Mesendoderm (in vitro differentiated cells): ENCODE data around the gene NFIC.
"Not testable (repeated sequence)": the region's sequence is repeated elsewhere in the genome, so short reads cannot be mapped to it uniquely, and the experiment has no call there.

Experiments used
- DNase-seq: peaks from one replicate; pipeline ENCODE4 v3.0.0; 2013
- H2AK5ac ChIP-seq: 2 replicates; pipeline ENCODE4 v1.6.1; 2013; ENCODE audit warnings: low read length, inconsistent platforms
- H2BK120ac ChIP-seq: 2 replicates; pipeline ENCODE4 v1.6.1; 2013; ENCODE audit warnings: low read depth, mild to moderate bottlenecking, low read length, moderate library complexity, mixed read lengths
- H2BK15ac ChIP-seq: replicated peaks from 2 replicates; pipeline ENCODE4 v1.6.1; 2013; ENCODE audit warnings: low read depth, mild to moderate bottlenecking, moderate library complexity
- H2BK5ac ChIP-seq: 2 replicates; pipeline ENCODE4 v1.6.1; 2013; ENCODE audit warnings: low read length, inconsistent platforms
- H3K18ac ChIP-seq: 2 replicates; pipeline ENCODE4 v1.6.1; 2013; ENCODE audit warnings: mild to moderate bottlenecking, low read length, mixed read lengths
- H3K23ac ChIP-seq: one replicate; pipeline ENCODE4 v1.6.1; 2013; ENCODE audit warnings: low read length
- H3K27ac ChIP-seq: 2 replicates; pipeline ENCODE4 v1.5.1; 2013; ENCODE audit warnings: low read depth, mild to moderate bottlenecking, inconsistent platforms, low read length, moderate library complexity
- H3K27me3 ChIP-seq: 2 replicates; pipeline ENCODE4 v1.6.1; 2013; ENCODE audit warnings: low read length, control low read depth, mild to moderate bottlenecking, inconsistent platforms; ENCODE audit not compliant: insufficient read depth, poor library complexity
- H3K36me3 ChIP-seq: 2 replicates; pipeline ENCODE4 v1.6.1; 2013; ENCODE audit warnings: low read length, inconsistent platforms; ENCODE audit not compliant: control insufficient read depth, insufficient read depth
- H3K4ac ChIP-seq: one replicate; pipeline ENCODE4 v1.6.1; 2013; ENCODE audit warnings: low read depth, mild to moderate bottlenecking, low read length, moderate library complexity
- H3K4me1 ChIP-seq: 2 replicates; pipeline ENCODE4 v1.6.1; 2013; ENCODE audit warnings: low read depth, low read length, inconsistent platforms; ENCODE audit not compliant: control insufficient read depth
- H3K4me2 ChIP-seq: 2 replicates; pipeline ENCODE4 v1.6.1; 2013; ENCODE audit warnings: low read length
- H3K4me3 ChIP-seq: 2 replicates; pipeline ENCODE4 v1.5.1; 2013; ENCODE audit warnings: mild to moderate bottlenecking, low read length
- H3K56ac ChIP-seq: one replicate; pipeline ENCODE4 v1.6.1; 2013; ENCODE audit warnings: low read length
- H3K79me1 ChIP-seq: 2 replicates; pipeline ENCODE4 v1.6.1; 2013; ENCODE audit warnings: low read length, inconsistent platforms
- H3K79me2 ChIP-seq: 2 replicates; pipeline ENCODE4 v1.6.1; 2013; ENCODE audit warnings: mild to moderate bottlenecking, low read length; ENCODE audit not compliant: control insufficient read depth, insufficient read depth
- H3K9ac ChIP-seq: 2 replicates; pipeline ENCODE4 v1.6.1; 2013; ENCODE audit warnings: low read length, inconsistent platforms
- H4K5ac ChIP-seq: one replicate; pipeline ENCODE4 v1.6.1; 2013; ENCODE audit warnings: low read length
- H4K8ac ChIP-seq: one replicate; pipeline ENCODE4 v1.6.1; 2013; ENCODE audit warnings: low read depth, mild to moderate bottlenecking, control low read depth, low read length, moderate library complexity
- WGBS: extraction: QIAGEN DNeasy Blood & Tissue Kit; methylation state at CpG from one replicate; pipeline ENCODE4 v1.1.7; 2013; ENCODE audit warnings: low lambda C conversion rate, missing lambda C conversion rate; ENCODE audit not compliant: insufficient coverage; ENCODE audit errors: extremely low coverage; 5-methylcytosine and 5-hydroxymethylcytosine counted together

The NFIC gene

GRCh38 chr19:3505598-3506383 is 139.4 kb downstream of the NFIC start, which contains the start of gene FZR1:
FZR1 (plus strand) TSS chr19:3506311; CDS start chr19:3522990, 16,679 bp downstream.
- H3K4me1 ChIP-seq = no peaks in the 10 kb centered on the region
- H3K27ac ChIP-seq = peak within 1 kb of the TSS; percentile 60
- peak within 1 kb of the TSS; percentile 51 for H2BK120ac ChIP-seq
- H4K5ac ChIP-seq = no peak within 1 kb of the TSS
- peak within 1 kb of the TSS; percentile 79 for H3K4me3 ChIP-seq
- peaks cover 28% of the 10 kb centered on the region for H3K79me2 ChIP-seq
- no peak within 1 kb of the TSS for H2BK15ac ChIP-seq
- H4K8ac ChIP-seq = no peak within 1 kb of the TSS
- H2BK5ac ChIP-seq = peak within 1 kb of the TSS; percentile 87
- peak within 1 kb of the TSS; percentile 97 for H3K56ac ChIP-seq
- H3K36me3 ChIP-seq = no peaks in the 10 kb centered on the region
- peak within 1 kb of the TSS; percentile 100 for H3K4me2 ChIP-seq
- no peaks in the 10 kb centered on the region for H3K27me3 ChIP-seq
- peak within 1 kb of the TSS; percentile 92 for H3K18ac ChIP-seq
- no CpG with 5 or more reads among the region's 79 CpGs for WGBS
- DNase-seq = peak; percentile 99
- H3K79me1 ChIP-seq = peaks cover 17% of the 10 kb centered on the region
- H3K9ac ChIP-seq = peak within 1 kb of the TSS; percentile 83
- H3K4ac ChIP-seq = peak within 1 kb of the TSS; percentile 66
- H2AK5ac ChIP-seq = no peak within 1 kb of the TSS
- peak within 1 kb of the TSS; percentile 48 for H3K23ac ChIP-seq

GRCh38 chr19:3506384-3507340 is 140.3 kb downstream of the NFIC start:
- no peak for DNase-seq
- no peak overlapping the region for H2AK5ac ChIP-seq
- peak overlapping the region; percentile 22 for H3K4ac ChIP-seq
- peak overlapping the region; percentile 48 for H3K23ac ChIP-seq
- H2BK15ac ChIP-seq = no peak overlapping the region
- H3K4me2 ChIP-seq = peak overlapping the region; percentile 100
- H3K27me3 ChIP-seq = no peaks in the 10 kb centered on the region
- H3K79me2 ChIP-seq = peaks cover 33% of the 10 kb centered on the region
- peak overlapping the region; percentile 92 for H3K18ac ChIP-seq
- WGBS = no CpG with 5 or more reads among the region's 69 CpGs
- H3K4me1 ChIP-seq = no peaks in the 10 kb centered on the region
- H3K56ac ChIP-seq = peak overlapping the region; percentile 94
- peak overlapping the region; percentile 79 for H3K4me3 ChIP-seq
- H3K36me3 ChIP-seq = no peaks in the 10 kb centered on the region
- no peak overlapping the region for H4K5ac ChIP-seq
- no peak overlapping the region for H4K8ac ChIP-seq
- peak overlapping the region; percentile 83 for H3K9ac ChIP-seq
- peak overlapping the region; percentile 47 for H3K27ac ChIP-seq
- peaks cover 22% of the 10 kb centered on the region for H3K79me1 ChIP-seq
- H2BK5ac ChIP-seq = no peak overlapping the region
- peak overlapping the region; percentile 51 for H2BK120ac ChIP-seq

DNA sequence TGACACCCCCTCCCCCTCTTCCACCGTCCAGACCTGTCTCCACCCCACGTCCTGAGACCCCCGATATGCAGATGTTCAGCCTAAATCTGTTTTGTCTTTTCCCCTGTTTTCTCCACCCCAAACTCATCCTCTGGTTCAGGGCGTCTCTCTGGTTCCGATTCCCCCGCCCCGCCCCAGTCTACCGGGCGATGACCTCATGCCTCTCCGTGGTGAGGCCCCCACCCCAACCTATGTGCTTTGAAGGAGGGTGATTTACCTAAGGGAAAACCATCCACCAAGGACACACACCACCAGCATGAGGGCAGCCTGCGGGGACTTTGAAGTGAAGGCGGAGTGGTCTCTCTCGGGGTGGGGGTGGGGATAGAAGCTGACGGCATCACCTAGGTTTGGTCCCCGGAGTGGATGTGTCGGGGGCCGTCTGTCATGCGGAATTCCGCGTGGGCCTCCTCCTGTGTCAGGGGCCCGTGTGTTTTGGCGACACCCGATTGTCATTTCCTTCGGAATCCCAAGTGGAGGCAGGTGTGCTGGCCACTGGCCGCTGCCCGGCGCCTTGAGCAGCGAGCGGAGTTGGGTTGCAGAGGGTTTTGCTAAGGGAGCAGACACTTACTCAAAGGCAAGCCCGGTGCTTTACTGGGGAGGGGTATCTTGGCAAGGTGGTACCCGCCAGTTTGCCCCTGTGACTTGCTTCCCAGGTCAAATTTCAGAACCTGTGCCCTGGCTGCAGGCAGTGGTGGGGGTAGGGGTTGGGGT is 141.2 kb downstream of the NFIC start:
- Histone ChIP-seq H3K27me3 (no peaks in the 10 kb centered on the region), H4K5ac (no peak overlapping the region), H2AK5ac (no peak overlapping the region), H3K4ac (no peak overlapping the region), H2BK120ac (no peak overlapping the region), H3K23ac (no peak overlapping the region), H3K36me3 (no peaks in the 10 kb centered on the region), H3K79me1 (peaks cover 27% of the 10 kb centered on the region), H3K79me2 (peaks cover 42% of the 10 kb centered on the region), H3K4me2 (peak overlapping the region; percentile 100), H3K27ac (peak overlapping the region; percentile 25), H2BK5ac (no peak overlapping the region), H3K56ac (peak overlapping the region; percentile 94), H3K4me3 (peak overlapping the region; percentile 79), H3K4me1 (no peaks in the 10 kb centered on the region), H3K18ac (peak overlapping the region; percentile 7), H3K9ac (peak overlapping the region; percentile 83), H4K8ac (no peak overlapping the region), H2BK15ac (no peak overlapping the region)
- no CpG with 5 or more reads among the region's 31 CpGs for WGBS
- DNase-seq = peak; percentile 69

- not testable (repeated sequence) for H3K18ac ChIP-seq, H2AK5ac ChIP-seq, H3K27me3 ChIP-seq, H3K4me2 ChIP-seq, H3K36me3 ChIP-seq, H3K4ac ChIP-seq, H2BK15ac ChIP-seq, H2BK5ac ChIP-seq, H4K5ac ChIP-seq, H3K4me1 ChIP-seq, H3K23ac ChIP-seq, H3K4me3 ChIP-seq, H3K9ac ChIP-seq, H2BK120ac ChIP-seq, H4K8ac ChIP-seq, H3K27ac ChIP-seq, DNase-seq
- peaks cover 27% of the 10 kb centered on the region for H3K79me1 ChIP-seq
- WGBS = no CpG with 5 or more reads among the region's 18 CpGs
- H3K56ac ChIP-seq = peak overlapping the region; percentile 1
- H3K79me2 ChIP-seq = peaks cover 47% of the 10 kb centered on the region
These were observed 141.8 kb downstream of the NFIC start for GRCh38 chr19:3508121-3508661.

- no peak overlapping the region for H3K27ac ChIP-seq
- WGBS = no CpG with 5 or more reads among the region's 23 CpGs
These were observed 142.6 kb downstream of the NFIC start for GRCh38 chr19:3508771-3509535.

More at GRCh38 chr19:3508771-3509535, 142.6 kb downstream of the NFIC start:
- DNase-seq = no peak
- Histone ChIP-seq H3K23ac (no peak overlapping the region), H3K18ac (no peak overlapping the region), H2BK5ac (no peak overlapping the region), H3K27me3 (no peaks in the 10 kb centered on the region), H4K5ac (no peak overlapping the region), H3K79me1 (peaks cover 30% of the 10 kb centered on the region), H3K56ac (no peak overlapping the region), H3K9ac (no peak overlapping the region), H3K79me2 (peaks cover 49% of the 10 kb centered on the region), H4K8ac (no peak overlapping the region), H3K4me1 (no peaks in the 10 kb centered on the region), H3K4ac (no peak overlapping the region), H3K4me2 (no peak overlapping the region), H2AK5ac (no peak overlapping the region), H3K4me3 (no peak overlapping the region), H2BK15ac (no peak overlapping the region), H3K36me3 (no peaks in the 10 kb centered on the region), H2BK120ac (no peak overlapping the region)
